Neural progenitor cell (in vitro differentiated cells): ENCODE measurements around the gene PSEN1. TPM values are rescaled to one million over a fixed set of nuclear protein-coding genes. Genes with fewer than 3 reads are reported as not detected.
"Not testable (repeated sequence)": the region's sequence is repeated elsewhere in the genome, so short reads cannot be mapped to it uniquely, and the experiment has no call there.

ENCODE experiments used
- DNase-seq: peaks from one replicate; pipeline ENCODE4 v3.0.0-alpha.2; 2016; ENCODE audit warnings: low spot score
- H2AFZ ChIP-seq: fragments of 200-600 bp; sonication (generic); replicated peaks from 2 replicates; pipeline ENCODE4 v1.6.1; 2016; ENCODE audit warnings: antibody characterized with exemption
- H3F3A ChIP-seq: fragments of 200-600 bp; sonication (generic); 2 replicates; pipeline ENCODE4 v1.6.1; 2016; ENCODE audit warnings: antibody characterized with exemption, low read depth
- H3K27ac ChIP-seq: fragments of 200-600 bp; sonication (generic); 2 replicates; pipeline ENCODE4 v1.5.1; 2016; ENCODE audit warnings: mild to moderate bottlenecking
- H3K27me3 ChIP-seq: fragments of 200-600 bp; sonication (generic); 2 replicates; pipeline ENCODE4 v1.6.1; 2016; ENCODE audit warnings: mild to moderate bottlenecking, moderate library complexity
- H3K36me3 ChIP-seq: fragments of 200-600 bp; sonication (generic); 2 replicates; pipeline ENCODE4 v1.5.1; 2016
- H3K4me1 ChIP-seq: fragments of 200-600 bp; sonication (generic); 2 replicates; pipeline ENCODE4 v1.6.1; 2016; ENCODE audit warnings: mixed run types
- H3K4me2 ChIP-seq: fragments of 200-600 bp; sonication (generic); 2 replicates; pipeline ENCODE4 v1.6.1; 2016
- H3K4me3 ChIP-seq: fragments of 200-600 bp; sonication (generic); 2 replicates; pipeline ENCODE4 v1.5.1; 2016
- H3K79me2 ChIP-seq: fragments of 200-600 bp; sonication (generic); 2 replicates; pipeline ENCODE4 v1.6.1; 2016; ENCODE audit warnings: low read depth
- H3K9ac ChIP-seq: fragments of 200-600 bp; sonication (generic); 2 replicates; pipeline ENCODE4 v1.6.1; 2016
- H3K9me3 ChIP-seq: fragments of 200-600 bp; sonication (generic); 2 replicates; pipeline ENCODE4 v1.5.1; 2016; ENCODE audit warnings: low read depth
- H4K20me1 ChIP-seq: fragments of 200-600 bp; sonication (generic); 2 replicates; pipeline ENCODE4 v1.6.1; 2016; ENCODE audit warnings: low read depth
- H3K27ac Mint-ChIP-seq: 3 replicates; pipeline ENCODE4 v1.8.0; 2021; ENCODE audit warnings: mixed read lengths
- H3K27me3 Mint-ChIP-seq: 2 replicates; pipeline ENCODE4 v1.8.0; 2022; ENCODE audit warnings: low read depth, mild to moderate bottlenecking, inconsistent platforms, moderate library complexity, mixed read lengths; ENCODE audit not compliant: insufficient read depth
- H3K36me3 Mint-ChIP-seq: 3 replicates; pipeline ENCODE4 v1.8.0; 2021; ENCODE audit warnings: mixed read lengths
- H3K4me1 Mint-ChIP-seq: 3 replicates; pipeline ENCODE4 v1.8.0; 2021; ENCODE audit warnings: mixed read lengths
- H3K4me3 Mint-ChIP-seq: 3 replicates; pipeline ENCODE4 v1.8.0; 2021; ENCODE audit warnings: mild to moderate bottlenecking, moderate library complexity, mixed read lengths
- H3K9me3 Mint-ChIP-seq: 3 replicates; pipeline ENCODE4 v1.8.0; 2020; ENCODE audit warnings: mixed read lengths
- EZH2 ChIP-seq: fragments of 200-600 bp; sonication (generic); IDR thresholded peaks from 2 replicates; pipeline ENCODE4 v1.6.1; 2017; ENCODE audit warnings: antibody characterized with exemption, mild to moderate bottlenecking, moderate library complexity
- EZH2phosphoT487 ChIP-seq: fragments of 200-600 bp; sonication (generic); IDR thresholded peaks from 2 replicates; pipeline ENCODE4 v1.6.1; 2017; ENCODE audit warnings: antibody characterized with exemption
- total RNA-seq: library from RNA; depleted of rRNA; stranded (reverse); fragments of >200 nt; gene quantifications from 2 replicates; pipeline ENCODE4 v1.2.3, GENCODE V29; 2015; ENCODE audit warnings: low replicate concordance
- TF ChIP-seq, protein P1 (sequence below): fragments of 200-600 bp; sonication (generic); IDR thresholded peaks from 2 replicates; pipeline ENCODE4 v1.5.1; 2017; ENCODE audit warnings: antibody characterized with exemption, mild to moderate bottlenecking

Gene PSEN1
- total RNA-seq, 1 donor from 2014 or later: 80.5 TPM

- no peaks in the 10 kb centered on the region for H3F3A ChIP-seq
- H3K9ac ChIP-seq: no peak overlapping the region
- no peak overlapping the region for H3K4me3 ChIP-seq
- H3K4me3 Mint-ChIP-seq: no peak overlapping the region
- H3K27ac Mint-ChIP-seq: no peak overlapping the region
- no peak overlapping the region for H3K27ac ChIP-seq
- peaks cover 27% of the 10 kb centered on the region for H3K36me3 Mint-ChIP-seq
- no peaks in the 10 kb centered on the region for H4K20me1 ChIP-seq
- no peaks in the 10 kb centered on the region for H3K9me3 ChIP-seq
- no peaks in the 10 kb centered on the region for H3K79me2 ChIP-seq
- no peaks in the 10 kb centered on the region for H3K4me1 ChIP-seq
- no peak overlapping the region for H2AFZ ChIP-seq
- TF ChIP-seq, protein P1, sequence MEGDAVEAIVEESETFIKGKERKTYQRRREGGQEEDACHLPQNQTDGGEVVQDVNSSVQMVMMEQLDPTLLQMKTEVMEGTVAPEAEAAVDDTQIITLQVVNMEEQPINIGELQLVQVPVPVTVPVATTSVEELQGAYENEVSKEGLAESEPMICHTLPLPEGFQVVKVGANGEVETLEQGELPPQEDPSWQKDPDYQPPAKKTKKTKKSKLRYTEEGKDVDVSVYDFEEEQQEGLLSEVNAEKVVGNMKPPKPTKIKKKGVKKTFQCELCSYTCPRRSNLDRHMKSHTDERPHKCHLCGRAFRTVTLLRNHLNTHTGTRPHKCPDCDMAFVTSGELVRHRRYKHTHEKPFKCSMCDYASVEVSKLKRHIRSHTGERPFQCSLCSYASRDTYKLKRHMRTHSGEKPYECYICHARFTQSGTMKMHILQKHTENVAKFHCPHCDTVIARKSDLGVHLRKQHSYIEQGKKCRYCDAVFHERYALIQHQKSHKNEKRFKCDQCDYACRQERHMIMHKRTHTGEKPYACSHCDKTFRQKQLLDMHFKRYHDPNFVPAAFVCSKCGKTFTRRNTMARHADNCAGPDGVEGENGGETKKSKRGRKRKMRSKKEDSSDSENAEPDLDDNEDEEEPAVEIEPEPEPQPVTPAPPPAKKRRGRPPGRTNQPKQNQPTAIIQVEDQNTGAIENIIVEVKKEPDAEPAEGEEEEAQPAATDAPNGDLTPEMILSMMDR: no peak
- TF ChIP-seq EZH2: no peak
- TF ChIP-seq EZH2phosphoT487: no peak
- peaks cover 19% of the 10 kb centered on the region for H3K36me3 ChIP-seq
- no peak overlapping the region for H3K4me2 ChIP-seq
- H3K27me3 ChIP-seq: no peaks in the 10 kb centered on the region
- H3K4me1 Mint-ChIP-seq: no peaks in the 10 kb centered on the region
- no peaks in the 10 kb centered on the region for H3K27me3 Mint-ChIP-seq
- DNase-seq: no peak
- no peaks in the 10 kb centered on the region for H3K9me3 Mint-ChIP-seq
Observed at GRCh38 chr14:73191441-73191840, 55.1 kb downstream of the PSEN1 start.

- peaks cover 19% of the 10 kb centered on the region for H3K36me3 ChIP-seq
- H3K27ac ChIP-seq, H3K4me3 ChIP-seq, H3K4me1 Mint-ChIP-seq, H3K9ac ChIP-seq, H3K9me3 Mint-ChIP-seq, H2AFZ ChIP-seq, H4K20me1 ChIP-seq, H3K4me2 ChIP-seq, DNase-seq, H3K27me3 Mint-ChIP-seq, H3K79me2 ChIP-seq, H3K4me1 ChIP-seq, H3K27me3 ChIP-seq, H3K4me3 Mint-ChIP-seq, H3K27ac Mint-ChIP-seq, H3F3A ChIP-seq, H3K9me3 ChIP-seq: not testable (repeated sequence)
- peaks cover 38% of the 10 kb centered on the region for H3K36me3 Mint-ChIP-seq
Observed at GRCh38 chr14:73194306-73194705, 58.0 kb downstream of the PSEN1 start.

DNA sequence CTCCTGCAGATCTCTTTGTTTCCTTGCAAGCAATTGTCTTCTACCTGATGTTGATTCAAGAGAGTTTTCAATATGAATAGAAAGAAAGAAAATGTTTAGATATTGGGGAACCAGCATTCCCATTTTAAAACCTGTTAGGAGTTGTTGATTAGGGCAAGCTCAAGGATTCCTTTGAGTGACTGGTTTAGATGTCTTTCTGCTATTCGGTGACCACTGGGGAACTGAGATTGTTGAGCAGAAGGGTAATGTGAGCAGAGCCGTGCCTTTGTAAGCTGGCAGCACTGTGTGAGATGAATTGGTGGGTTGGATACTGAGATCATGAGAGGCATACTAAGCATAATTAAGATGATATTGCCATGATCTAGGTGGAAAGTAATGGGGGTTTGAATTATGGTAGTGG is 61.9 kb downstream of the PSEN1 start:
- Histone ChIP-seq H2AFZ (no peak overlapping the region), H3K36me3 (peaks cover 3% of the 10 kb centered on the region), H3K4me3 (no peak overlapping the region), H3K4me1 (no peaks in the 10 kb centered on the region), H3K27me3 (no peaks in the 10 kb centered on the region), H3K9me3 (no peaks in the 10 kb centered on the region), H3K79me2 (no peaks in the 10 kb centered on the region), H3F3A (no peaks in the 10 kb centered on the region), H3K4me2 (no peak overlapping the region), H3K27ac (no peak overlapping the region), H4K20me1 (no peaks in the 10 kb centered on the region), H3K9ac (no peak overlapping the region)
- H3K27ac Mint-ChIP-seq: peak overlapping the region; percentile 5
- no peaks in the 10 kb centered on the region for H3K4me1 Mint-ChIP-seq
- H3K9me3 Mint-ChIP-seq: no peaks in the 10 kb centered on the region
- no peak overlapping the region for H3K4me3 Mint-ChIP-seq
- TF ChIP-seq EZH2phosphoT487: no peak
- TF ChIP-seq EZH2: no peak
- TF ChIP-seq, protein P1: no peak
- no peaks in the 10 kb centered on the region for H3K27me3 Mint-ChIP-seq
- H3K36me3 Mint-ChIP-seq: peaks cover 45% of the 10 kb centered on the region
- no peak for DNase-seq

- Histone ChIP-seq H4K20me1 (no peaks in the 10 kb centered on the region), H3K36me3 (peaks cover 7% of the 10 kb centered on the region), H3K27me3 (no peaks in the 10 kb centered on the region), H3K27ac (no peak overlapping the region), H3K9me3 (no peaks in the 10 kb centered on the region), H3K4me2 (no peak overlapping the region), H3K9ac (no peak overlapping the region), H2AFZ (no peak overlapping the region), H3K4me3 (no peak overlapping the region), H3K79me2 (no peaks in the 10 kb centered on the region), H3K4me1 (no peaks in the 10 kb centered on the region), H3F3A (no peaks in the 10 kb centered on the region)
- no peaks in the 10 kb centered on the region for H3K9me3 Mint-ChIP-seq
- no peaks in the 10 kb centered on the region for H3K27me3 Mint-ChIP-seq
- H3K27ac Mint-ChIP-seq: no peak overlapping the region
- DNase-seq: no peak
- no peak overlapping the region for H3K4me3 Mint-ChIP-seq
- TF ChIP-seq EZH2phosphoT487 (no peak), EZH2 (no peak)
- TF ChIP-seq, protein P1: no peak
- H3K4me1 Mint-ChIP-seq: no peaks in the 10 kb centered on the region
- H3K36me3 Mint-ChIP-seq: peaks cover 42% of the 10 kb centered on the region
Observed at GRCh38 chr14:73203527-73203926, 67.2 kb downstream of the PSEN1 start.
